Motor neuron (in vitro differentiated cells): ENCODE measurements around the gene AGPAT3. TPM values are rescaled to one million over a fixed set of nuclear protein-coding genes. Genes with fewer than 3 reads are reported as not detected.
A peak's percentile ranks its signal among the peaks of the same experiment; 100 is the strongest.

ENCODE experiments used
- ATAC-seq, 8 experiments: fragments of 200-7000 bp; cut with Tn5 transposase; replicated peaks in 6 of 8; 2 replicates each; pipeline ENCODE4 v1.8.0; 2021; ENCODE audit warnings: mild to moderate bottlenecking in 8 of 8, moderate library complexity in 8 of 8
- H3K27ac ChIP-seq, 2 donors: fragments of 250-450 bp; sonication (Bioruptor Pico); 2 replicates each; pipeline ENCODE4 v1.9.0; 2021; ENCODE audit warnings: antibody characterized with exemption in 2 of 2, mild to moderate bottlenecking in 2 of 2, moderate library complexity in 1 of 2
- H3K4me1 ChIP-seq, 2 donors: fragments of 250-450 bp; sonication (Bioruptor Pico); replicated peaks in 1 of 2; 2 replicates each; pipeline ENCODE4 v1.6.1; 2021; ENCODE audit warnings: antibody characterized with exemption in 2 of 2, mild to moderate bottlenecking in 2 of 2, moderate library complexity in 1 of 2
- H3K4me3 ChIP-seq, 5 donors: fragments of 250-450 bp; sonication (Bioruptor Pico); 2 replicates each; pipeline ENCODE4 v1.9.0; 2021; ENCODE audit warnings: antibody characterized with exemption in 5 of 5, mild to moderate bottlenecking in 5 of 5, moderate library complexity in 4 of 5
- WGBS, 10 experiments: fragments of 450-650 bp; shearing (Covaris generic); methylation state at CpG; one replicate each; pipeline ENCODE4 v1.0.0; 2022; 5-methylcytosine and 5-hydroxymethylcytosine counted together
- in situ Hi-C, 9 experiments: fragments of 400-800 bp; cut with MboI; loops; one replicate each; pipeline ENCODE4 v1.15.0; 2021; ENCODE audit warnings: low sequenced_read_pairs in 9 of 9, low pct_unique_long_range_greater_than_20kb in 2 of 9; ENCODE audit not compliant: unreplicated experiment in 9 of 9
- total RNA-seq, 8 experiments: library from RNA; unstranded; fragments of 300-600 nt; gene quantifications; 2 replicates each; pipeline versions ENCODE4 v1.2.3 to v1.2.4, GENCODE V29; 2022

AGPAT3 gene
- total RNA-seq, 8 experiments from 2014 or later: 13.0 to 44.5 (median 16.7) TPM

DNA sequence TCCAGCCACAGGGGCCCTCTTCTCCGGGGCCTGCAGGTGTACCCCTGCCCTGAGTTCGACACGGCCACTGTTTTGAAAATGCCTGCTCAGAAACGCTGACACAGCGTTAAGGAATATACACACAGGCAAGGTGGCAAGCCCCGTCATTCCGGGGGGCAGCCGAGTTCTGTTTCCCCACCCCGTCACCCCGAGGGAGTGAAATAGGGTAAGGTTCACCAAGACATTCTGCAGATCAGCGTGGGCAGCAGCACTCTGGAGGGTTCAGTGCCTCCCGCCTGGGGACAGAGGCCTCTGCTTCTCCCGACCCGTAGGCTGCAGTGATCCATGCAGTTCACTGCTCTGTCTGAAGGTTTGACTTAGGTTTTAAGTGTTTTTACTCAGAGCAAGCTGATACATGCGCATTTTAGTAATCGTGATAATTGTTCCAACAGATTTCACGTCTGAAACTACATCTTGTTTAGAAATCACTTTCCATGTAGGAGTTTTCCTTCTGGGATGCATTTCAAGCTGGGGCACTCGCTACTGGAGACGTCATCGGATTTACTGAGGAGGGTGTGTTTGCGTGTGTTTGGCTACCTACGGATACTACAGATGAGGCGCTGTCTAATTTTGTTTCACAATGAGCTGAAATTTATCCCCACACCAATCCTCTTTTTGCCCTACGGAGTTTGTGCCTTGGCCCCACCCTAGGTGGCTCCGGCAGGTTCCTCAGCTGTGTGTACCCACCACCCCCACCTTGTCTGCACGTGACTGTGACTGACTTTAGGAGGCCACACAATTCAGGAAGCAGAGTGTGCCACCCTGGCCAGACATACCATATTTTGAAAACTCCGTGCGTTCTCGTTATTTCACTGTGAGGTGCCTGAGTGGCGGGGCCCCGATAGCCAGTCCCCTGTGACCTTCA, 63.5 kb downstream of the AGPAT3 start:
- peak in 1 of 8 experiments; percentile 65 for ATAC-seq
- Histone ChIP-seq H3K27ac (no peak overlapping the region), H3K4me1 (peaks cover 2 to 9% of the 10 kb centered on the region in 2 donors), H3K4me3 (no peak overlapping the region)
- in situ Hi-C loops: no loop called here
- WGBS, 10 experiments: 20 to 96% (median 88%) methylated on average over 1 to 20 of the region's 31 CpGs; no CpG with 5 or more reads in 1 of the 10 experiments

DNA sequence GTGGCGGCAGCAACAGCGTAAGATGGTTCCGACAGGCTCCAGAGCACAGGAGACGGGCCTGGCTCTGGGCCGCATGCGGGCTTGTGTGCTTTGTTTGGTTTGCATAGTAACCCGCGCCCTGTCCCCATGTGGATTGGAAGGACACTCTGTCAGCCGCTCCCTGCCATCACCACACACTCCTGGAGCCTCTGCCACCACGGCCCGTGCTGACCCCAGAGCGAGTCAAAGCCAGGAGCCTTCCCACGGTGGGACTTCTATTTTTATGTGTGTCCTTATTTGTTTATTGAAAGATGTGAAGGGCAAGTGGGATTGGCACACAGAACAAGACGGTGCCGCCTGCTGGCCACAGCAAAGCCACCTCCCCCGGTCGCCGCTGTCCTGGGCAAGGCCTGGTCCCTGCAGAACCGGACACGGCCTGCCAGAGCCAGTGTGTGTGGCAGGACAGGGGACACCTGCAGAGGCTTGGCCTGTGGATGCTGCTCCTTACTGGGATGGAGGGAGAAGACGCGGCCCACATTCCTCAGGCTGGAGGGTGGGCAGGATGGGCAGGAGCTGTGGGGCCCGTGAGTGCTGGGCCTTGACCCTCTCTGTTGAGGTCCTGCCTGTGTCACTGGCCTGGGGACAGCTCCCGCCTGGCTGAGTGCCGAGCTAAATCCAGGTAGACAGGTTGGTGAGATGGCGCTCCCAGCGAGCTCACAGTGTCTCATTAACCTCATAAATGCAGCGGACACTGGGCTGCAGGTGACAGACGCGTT, 64.4 kb downstream of the AGPAT3 start:
- Histone ChIP-seq H3K4me1 (peaks cover 2 to 9% of the 10 kb centered on the region in 2 donors), H3K4me3 (no peak overlapping the region), H3K27ac (peak overlapping the region in 1 of 2 donors; percentile 56)
- 86 to 98% (median 93%) methylated on average over 3 to 9 of the region's 30 CpGs; no CpG with 5 or more reads in 4 of the 10 experiments for WGBS, 10 experiments
- ATAC-seq: peak in 5 of 8 experiments; percentile 32 to 48 (median 41)
- in situ Hi-C loops: no loop called here

DNA sequence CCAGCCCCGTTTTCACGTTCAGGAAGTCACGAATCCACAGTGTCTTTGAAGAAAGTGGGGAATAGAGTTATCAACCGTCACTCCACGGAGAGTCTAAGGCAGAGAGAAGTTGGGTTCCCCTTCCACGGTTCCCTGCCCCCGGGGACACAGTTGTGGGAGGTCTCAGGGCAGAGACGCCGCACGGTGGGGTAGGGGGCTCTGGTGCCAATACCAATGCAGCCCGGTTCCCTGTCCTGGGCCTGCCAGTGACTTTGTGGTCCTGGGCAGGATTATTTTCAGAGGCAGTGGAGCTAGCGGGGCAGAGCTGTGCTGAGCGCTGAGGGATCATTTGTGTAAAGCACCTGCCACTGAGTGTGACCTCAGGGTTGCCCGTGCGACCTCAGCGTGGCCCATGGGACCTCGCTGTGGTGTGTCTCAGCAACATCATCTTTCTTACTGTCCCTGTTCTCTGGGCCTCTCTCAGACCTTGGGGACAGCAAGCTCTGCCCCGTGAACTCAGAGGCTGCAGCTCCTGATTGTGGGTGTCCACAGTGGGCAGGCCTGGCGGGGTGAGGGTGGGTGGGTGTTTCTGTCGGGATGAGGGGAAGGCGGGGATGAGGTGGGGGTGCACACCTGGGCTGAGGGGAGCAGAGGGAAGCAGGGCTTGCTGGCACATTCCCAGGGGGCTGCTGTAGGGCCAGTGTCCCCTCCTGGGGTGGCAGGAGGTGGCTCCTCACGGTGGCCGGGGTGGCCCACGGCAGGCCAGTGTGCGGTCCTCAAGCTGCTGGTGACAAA, 65.2 kb downstream of the AGPAT3 start:
- Histone ChIP-seq H3K4me3 (no peak overlapping the region), H3K4me1 (peaks cover 2 to 9% of the 10 kb centered on the region in 2 donors), H3K27ac (peak overlapping the region in 1 of 2 donors; percentile 57)
- WGBS, 10 experiments: 20 to 95% (median 89%) methylated on average over 1 to 10 of the region's 25 CpGs; no CpG with 5 or more reads in 3 of the 10 experiments
- ATAC-seq: peak in 2 of 8 experiments; percentile 3 to 10
- in situ Hi-C loops: no loop called here

DNA sequence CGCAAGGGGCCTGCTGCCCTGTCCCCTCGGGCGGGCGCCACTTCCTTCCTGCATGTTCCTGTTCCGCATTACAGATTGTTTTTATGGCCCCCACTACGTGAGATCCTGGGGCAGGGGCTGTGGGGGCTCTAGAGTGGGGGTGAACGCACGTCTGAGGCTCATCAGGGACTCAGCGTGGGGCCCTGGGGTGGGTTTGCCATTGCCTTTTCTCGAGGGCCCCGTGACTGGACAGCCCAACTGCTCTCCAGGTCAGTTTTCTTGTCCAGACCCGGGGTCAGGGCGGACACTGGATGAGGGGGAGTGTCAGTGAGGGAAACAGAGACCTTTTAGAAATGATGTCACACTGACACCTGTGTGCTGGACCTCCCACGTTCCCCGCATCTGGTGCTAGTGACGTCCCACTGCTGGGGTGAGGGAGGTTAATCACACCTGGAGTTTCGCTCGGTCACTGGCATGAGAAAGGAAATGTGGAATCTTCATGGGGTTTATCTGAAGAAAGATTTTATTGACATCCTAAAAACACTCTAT, 65.9 kb downstream of the AGPAT3 start:
- in situ Hi-C loops: no loop called here
- 80 to 100% (median 97%) methylated on average over 1 to 5 of the region's 18 CpGs; no CpG with 5 or more reads in 6 of the 10 experiments for WGBS, 10 experiments
- Histone ChIP-seq H3K4me3 (no peak overlapping the region), H3K27ac (peak overlapping the region in 1 of 2 donors; percentile 57), H3K4me1 (peaks cover 2 to 9% of the 10 kb centered on the region in 2 donors)
- no peak for ATAC-seq

DNA sequence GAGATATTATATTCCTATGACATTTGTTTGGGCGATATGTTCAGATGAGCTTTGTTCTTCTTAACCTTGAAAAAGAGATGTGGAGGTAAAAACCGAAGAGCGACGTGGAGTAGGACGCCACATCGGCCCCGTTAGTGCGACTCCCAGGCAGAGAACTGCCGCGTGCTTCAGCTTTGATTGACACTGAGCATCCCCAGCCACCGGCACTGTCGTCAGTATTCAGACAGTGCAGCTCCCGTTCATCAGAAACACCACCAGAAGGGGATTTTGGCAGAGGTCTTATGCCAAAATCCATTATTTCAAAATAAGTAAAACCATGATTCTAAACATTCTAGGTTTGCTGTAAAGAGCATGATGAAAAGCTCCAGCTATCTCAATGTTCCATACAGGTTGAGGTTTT, 66.5 kb downstream of the AGPAT3 start:
- no peak for ATAC-seq
- in situ Hi-C loops: no loop called here
- Histone ChIP-seq H3K4me3 (no peak overlapping the region), H3K4me1 (peaks cover 2 to 9% of the 10 kb centered on the region in 2 donors), H3K27ac (no peak overlapping the region)
- WGBS, 10 experiments: 79 to 97% (median 93%) methylated on average over 3 to 13 of the region's 13 CpGs

DNA sequence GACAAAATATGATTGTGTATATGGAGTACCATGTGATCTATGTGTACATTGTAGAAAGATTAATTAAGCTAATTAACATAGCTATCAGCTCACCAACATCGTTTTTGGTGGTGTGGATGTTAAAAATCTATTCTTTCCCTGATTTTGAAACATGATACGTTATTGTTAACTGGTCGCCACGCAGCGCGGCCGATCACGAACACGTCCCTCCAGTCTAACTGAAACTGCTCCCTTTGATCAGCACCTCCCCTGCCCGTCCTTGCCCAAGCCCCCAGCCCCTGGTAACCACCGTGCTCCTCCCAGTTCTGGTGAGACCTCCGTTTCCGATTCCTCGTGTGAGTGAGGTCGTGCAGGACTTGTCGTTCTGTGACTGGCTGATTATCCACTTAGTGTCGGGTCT, 67.0 kb downstream of the AGPAT3 start:
- H3K27ac ChIP-seq: no peak overlapping the region
- in situ Hi-C loops: no loop called here
- 60 to 100% (median 95%) methylated on average over 1 to 9 of the region's 17 CpGs; no CpG with 5 or more reads in 3 of the 10 experiments for WGBS, 10 experiments
- ATAC-seq: no peak
- peaks cover 2 to 9% of the 10 kb centered on the region in 2 donors for H3K4me1 ChIP-seq
- H3K4me3 ChIP-seq: no peak overlapping the region

DNA sequence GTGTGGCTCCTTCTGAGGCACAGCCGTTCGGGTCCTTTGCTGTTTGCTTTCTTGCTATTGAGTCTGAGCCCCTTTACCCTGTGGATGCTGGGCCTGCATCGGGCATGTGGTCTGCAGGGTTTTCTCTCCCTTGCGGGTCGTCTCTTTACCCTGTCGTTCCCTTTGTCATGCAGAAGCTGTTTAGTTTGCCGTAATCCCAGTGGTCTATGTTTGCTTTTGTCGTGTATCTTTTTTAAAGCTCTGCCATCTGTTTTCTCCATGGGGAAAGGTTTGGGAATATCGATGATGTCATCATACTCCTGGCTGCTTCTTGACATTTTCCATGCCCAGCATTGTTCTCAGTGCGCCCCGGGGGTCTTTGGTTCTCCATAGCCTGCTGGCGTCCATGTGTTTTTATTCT, 68.2 kb downstream of the AGPAT3 start:
- ATAC-seq: peak in 2 of 8 experiments; percentile 9 to 26
- WGBS, 10 experiments: 9 to 90% (median 60%) methylated on average over 2 to 11 of the region's 12 CpGs; no CpG with 5 or more reads in 2 of the 10 experiments
- no peak overlapping the region for H3K27ac ChIP-seq
- in situ Hi-C loops: no loop called here
- peaks cover 2 to 9% of the 10 kb centered on the region in 2 donors for H3K4me1 ChIP-seq
- no peak overlapping the region for H3K4me3 ChIP-seq

DNA sequence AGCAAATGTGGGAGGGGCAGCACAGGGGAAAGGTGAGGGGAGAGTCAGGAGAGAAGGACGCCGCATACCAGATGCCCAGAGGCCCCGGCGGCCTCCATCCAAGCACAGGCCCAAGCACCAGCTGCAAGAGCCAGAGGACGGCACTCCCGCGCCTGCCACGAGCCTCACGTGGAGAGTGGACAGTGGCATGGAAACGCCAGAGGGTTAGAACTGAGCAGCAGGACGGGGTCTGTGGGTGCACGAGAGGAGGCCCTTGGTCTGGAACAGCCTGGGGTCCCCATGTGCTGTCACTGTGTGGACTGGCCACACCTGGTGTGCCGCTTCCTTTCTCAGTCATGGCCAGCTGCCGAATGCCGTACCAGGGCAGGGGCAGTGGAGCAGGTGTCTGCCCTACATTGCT, 68.7 kb downstream of the AGPAT3 start:
- 60 to 95% (median 80%) methylated on average over 1 to 15 of the region's 15 CpGs; no CpG with 5 or more reads in 6 of the 10 experiments for WGBS, 10 experiments
- in situ Hi-C loops: no loop called here
- ATAC-seq: no peak
- H3K4me3 ChIP-seq: no peak overlapping the region
- H3K4me1 ChIP-seq: peaks cover 4 to 9% of the 10 kb centered on the region in 2 donors
- H3K27ac ChIP-seq: no peak overlapping the region

DNA sequence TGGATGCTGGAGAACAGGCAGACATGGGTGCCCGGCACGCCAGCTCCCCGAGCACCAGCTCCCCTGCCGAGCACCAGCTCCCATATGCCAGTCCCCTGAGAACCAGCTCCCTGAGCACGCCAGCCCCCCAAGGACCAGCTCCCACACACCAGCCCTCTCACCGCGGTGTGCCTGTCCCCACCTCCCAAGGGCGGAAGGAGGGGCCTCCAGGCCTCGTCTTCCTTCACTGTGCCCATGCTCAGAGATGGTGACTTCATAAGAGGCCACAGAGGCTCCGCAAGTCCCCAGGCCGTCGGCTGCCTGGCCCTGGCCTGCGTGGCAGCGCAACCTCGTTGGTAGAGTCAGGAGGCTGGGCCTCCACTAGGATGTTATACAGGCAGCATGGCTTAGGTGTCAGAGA, 69.1 kb downstream of the AGPAT3 start:
- H3K4me1 ChIP-seq: peaks cover 5 to 9% of the 10 kb centered on the region in 2 donors
- in situ Hi-C loops: no loop called here
- WGBS, 10 experiments: 71 to 100% (median 89%) methylated on average over 1 to 3 of the region's 15 CpGs; no CpG with 5 or more reads in 7 of the 10 experiments
- ATAC-seq: no peak
- no peak overlapping the region for H3K27ac ChIP-seq
- H3K4me3 ChIP-seq: no peak overlapping the region

DNA sequence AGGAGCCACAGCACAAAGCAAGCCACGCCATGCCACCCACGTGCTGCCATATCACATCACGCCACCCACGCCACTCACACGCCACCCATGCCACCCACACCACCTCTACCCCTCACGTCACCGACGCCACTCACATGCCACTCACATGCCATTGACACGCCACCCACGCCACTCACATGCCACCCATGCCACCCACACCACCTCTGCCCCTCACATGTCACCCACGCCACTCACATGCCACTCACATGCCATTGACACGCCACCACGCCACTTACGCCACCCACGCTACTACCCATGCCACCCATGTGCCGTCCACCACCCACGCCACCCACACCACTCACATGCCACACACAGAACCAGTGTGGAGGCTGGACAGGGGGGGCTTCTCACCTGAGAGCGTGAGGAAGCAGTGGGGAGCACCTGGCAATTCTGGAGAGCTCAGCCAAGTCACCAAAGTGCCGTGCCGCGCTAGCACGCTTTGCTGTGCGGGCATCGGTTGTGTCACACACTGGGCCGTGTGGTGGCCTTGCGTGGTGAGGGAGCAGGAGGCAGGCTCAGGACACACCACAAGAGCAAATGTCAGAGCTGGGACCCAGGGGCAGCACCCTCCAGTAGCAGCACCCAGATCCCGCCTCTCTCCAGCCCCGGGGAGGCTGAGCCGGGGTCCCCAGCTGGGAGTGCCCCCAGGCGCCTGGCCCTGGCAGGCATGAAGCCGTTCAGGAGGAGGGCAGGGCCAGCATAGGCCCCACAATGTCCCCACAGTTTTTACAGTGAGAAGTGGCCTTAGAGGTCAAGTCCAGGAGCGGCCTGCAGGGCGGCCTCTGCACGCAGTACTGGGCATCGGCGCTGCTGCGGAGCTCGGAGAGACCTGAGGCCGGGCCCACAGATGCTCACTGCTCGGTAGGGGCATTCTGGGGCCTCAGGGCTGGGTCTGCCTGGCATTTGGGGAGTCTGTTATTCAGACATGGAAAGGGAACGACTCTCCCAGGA, 70.0 kb downstream of the AGPAT3 start:
- in situ Hi-C loops: no loop called here
- no peak for ATAC-seq
- no peak overlapping the region for H3K4me3 ChIP-seq
- WGBS, 10 experiments: 80 to 100% (median 92%) methylated on average over 2 to 6 of the region's 41 CpGs; no CpG with 5 or more reads in 4 of the 10 experiments
- H3K27ac ChIP-seq: no peak overlapping the region
- H3K4me1 ChIP-seq: peaks cover 4 to 6% of the 10 kb centered on the region in 2 donors

DNA sequence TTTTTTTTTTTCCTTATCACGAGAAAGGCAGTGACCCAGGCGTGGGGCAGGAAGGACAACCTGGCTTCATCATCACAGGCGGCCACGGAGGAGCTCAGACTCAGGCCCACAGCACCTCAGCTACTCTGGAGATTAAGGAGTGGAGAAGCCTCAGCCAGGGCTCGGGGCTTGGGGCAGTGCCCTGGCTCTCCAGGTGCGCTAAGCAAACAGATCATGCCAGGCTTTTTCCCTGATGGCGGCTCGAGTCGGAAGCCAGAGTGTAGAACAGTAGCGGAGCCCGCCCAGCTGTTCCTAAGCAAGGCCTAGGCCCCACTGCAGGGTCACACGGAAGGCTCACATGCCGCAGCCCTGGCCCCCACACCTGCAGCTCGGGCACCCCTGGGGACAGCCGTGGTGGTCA, 70.7 kb downstream of the AGPAT3 start:
- WGBS, 10 experiments: 60 to 100% (median 75%) methylated on average over 1 to 6 of the region's 15 CpGs; no CpG with 5 or more reads in 6 of the 10 experiments
- in situ Hi-C loops: no loop called here

More for the DNA sequence above, 70.7 kb downstream of the AGPAT3 start:
- peaks cover 3 to 6% of the 10 kb centered on the region in 2 donors for H3K4me1 ChIP-seq
- no peak overlapping the region for H3K4me3 ChIP-seq
- H3K27ac ChIP-seq: no peak overlapping the region
- ATAC-seq: peak in 1 of 8 experiments; percentile 4
